ENCODE data around the gene PHLPP1. TPM values are rescaled to one million over a fixed set of nuclear protein-coding genes. Genes with fewer than 3 reads are reported as not detected.
"Not testable (repeated sequence)": the region's sequence is repeated elsewhere in the genome, so short reads cannot be mapped to it uniquely, and the experiment has no call there.

Gene PHLPP1
- polyA plus RNA-seq, 6 donors from 2014 or later = 0.16 to 1.6 (median 0.59) TPM

GRCh38 chr18:62796216-62796621 is 80.9 kb downstream of the PHLPP1 start:
- DNase-seq (no peak), ATAC-seq (ENCODE audit: low read depth in 2 of 2) (no peak)
- H3K27me3 Mint-ChIP-seq = no peaks in the 10 kb centered on the region
- H3K4me1 Mint-ChIP-seq = peaks cover 5 to 32% (median 17%) of the 10 kb centered on the region in 3 donors
- no peaks in the 10 kb centered on the region for H3K9me3 Mint-ChIP-seq
- H3K36me3 Mint-ChIP-seq = no peaks in the 10 kb centered on the region
- H3K4me3 Mint-ChIP-seq = no peak overlapping the region
- H3K27ac Mint-ChIP-seq = peak overlapping the region in 1 of 6 donors; percentile 12

GRCh38 chr18:62797329-62797728 is 82.0 kb downstream of the PHLPP1 start:
- Mint-ChIP-seq H3K27ac (no peak overlapping the region), H3K36me3 (no peaks in the 10 kb centered on the region), H3K4me3 (no peak overlapping the region), H3K27me3 (no peaks in the 10 kb centered on the region), H3K4me1 (peaks cover 5 to 37% (median 22%) of the 10 kb centered on the region in 3 donors), H3K9me3 (no peaks in the 10 kb centered on the region)
- ATAC-seq (ENCODE audit: low read depth in 2 of 2) (peak; percentile 53), DNase-seq (no peak)

- H3K27me3 Mint-ChIP-seq = no peaks in the 10 kb centered on the region
- no peak overlapping the region for H3K27ac Mint-ChIP-seq
- H3K9me3 Mint-ChIP-seq = no peaks in the 10 kb centered on the region
- peaks cover 3 to 42% (median 22%) of the 10 kb centered on the region in 3 donors for H3K4me1 Mint-ChIP-seq
- H3K36me3 Mint-ChIP-seq = no peaks in the 10 kb centered on the region
- H3K4me3 Mint-ChIP-seq = no peak overlapping the region
- DNase-seq = no peak
- no peak for ATAC-seq (ENCODE audit: low read depth in 2 of 2)
Observed at GRCh38 chr18:62799977-62800376, 84.6 kb downstream of the PHLPP1 start.

GRCh38 chr18:62802523-62802922 is 87.2 kb downstream of the PHLPP1 start:
- Mint-ChIP-seq H3K4me1 (peaks cover 0 to 36% (median 18%) of the 10 kb centered on the region in 3 donors), H3K27ac (peak overlapping the region in 1 of 6 donors; percentile 41), H3K4me3 (no peak overlapping the region), H3K27me3 (no peaks in the 10 kb centered on the region), H3K36me3 (no peaks in the 10 kb centered on the region), H3K9me3 (no peaks in the 10 kb centered on the region)
- ATAC-seq (ENCODE audit: low read depth in 2 of 2) (no peak), DNase-seq (no peak)

GRCh38 chr18:62807396-62807795 is 92.1 kb downstream of the PHLPP1 start:
- no peak overlapping the region for H3K27ac Mint-ChIP-seq
- ATAC-seq (ENCODE audit: low read depth in 2 of 2) (no peak), DNase-seq (no peak)
- H3K9me3 Mint-ChIP-seq = no peaks in the 10 kb centered on the region
- peaks cover 0 to 11% (median 5%) of the 10 kb centered on the region in 3 donors for H3K4me1 Mint-ChIP-seq
- H3K27me3 Mint-ChIP-seq = no peaks in the 10 kb centered on the region
- no peaks in the 10 kb centered on the region for H3K36me3 Mint-ChIP-seq
- H3K4me3 Mint-ChIP-seq = no peak overlapping the region

GRCh38 chr18:62808123-62808522 is 92.8 kb downstream of the PHLPP1 start:
- Mint-ChIP-seq H3K27me3 (no peaks in the 10 kb centered on the region), H3K4me1 (peaks cover under 1 to 14% (median 10%) of the 10 kb centered on the region in 3 donors), H3K36me3 (no peaks in the 10 kb centered on the region), H3K4me3 (no peak overlapping the region), H3K27ac (peak overlapping the region in 1 of 6 donors; percentile 13), H3K9me3 (no peaks in the 10 kb centered on the region)
- no peak for ATAC-seq (ENCODE audit: low read depth in 2 of 2)
- no peak for DNase-seq

GRCh38 chr18:62809445-62809844 is 94.1 kb downstream of the PHLPP1 start:
- H3K27ac Mint-ChIP-seq = peak overlapping the region in 1 of 6 donors; percentile 5
- H3K9me3 Mint-ChIP-seq; H3K36me3 Mint-ChIP-seq; H3K27me3 Mint-ChIP-seq; H3K4me3 Mint-ChIP-seq; ATAC-seq (ENCODE audit: low read depth in 2 of 2); DNase-seq: not testable (repeated sequence)
- peaks cover 4 to 25% (median 14%) of the 10 kb centered on the region in 3 donors for H3K4me1 Mint-ChIP-seq

GRCh38 chr18:62809900-62810299 is 94.6 kb downstream of the PHLPP1 start:
- no peaks in the 10 kb centered on the region for H3K9me3 Mint-ChIP-seq
- no peaks in the 10 kb centered on the region for H3K27me3 Mint-ChIP-seq
- H3K4me1 Mint-ChIP-seq = peaks cover 6 to 30% (median 14%) of the 10 kb centered on the region in 3 donors
- H3K27ac Mint-ChIP-seq = peak overlapping the region in 1 of 6 donors; percentile 5
- no peaks in the 10 kb centered on the region for H3K36me3 Mint-ChIP-seq
- DNase-seq (no peak), ATAC-seq (ENCODE audit: low read depth in 2 of 2) (no peak)
- no peak overlapping the region for H3K4me3 Mint-ChIP-seq

GRCh38 chr18:62810682-62811081 is 95.3 kb downstream of the PHLPP1 start:
- Mint-ChIP-seq H3K9me3 (no peaks in the 10 kb centered on the region), H3K4me3 (no peak overlapping the region), H3K27ac (peak overlapping the region in 1 of 6 donors; percentile 5), H3K27me3 (no peaks in the 10 kb centered on the region), H3K36me3 (no peaks in the 10 kb centered on the region), H3K4me1 (peaks cover 11 to 30% (median 14%) of the 10 kb centered on the region in 3 donors)
- no peak for ATAC-seq (ENCODE audit: low read depth in 2 of 2)
- DNase-seq = no peak

GRCh38 chr18:62811674-62812073 is 96.3 kb downstream of the PHLPP1 start:
- Mint-ChIP-seq H3K4me1 (peaks cover 11 to 30% (median 14%) of the 10 kb centered on the region in 3 donors), H3K4me3 (no peak overlapping the region), H3K36me3 (no peaks in the 10 kb centered on the region), H3K9me3 (no peaks in the 10 kb centered on the region), H3K27ac (no peak overlapping the region), H3K27me3 (no peaks in the 10 kb centered on the region)
- no peak for ATAC-seq (ENCODE audit: low read depth in 2 of 2)
- no peak for DNase-seq

GRCh38 chr18:62812242-62812641 is 96.9 kb downstream of the PHLPP1 start:
- H3K27me3 Mint-ChIP-seq = no peaks in the 10 kb centered on the region
- H3K4me3 Mint-ChIP-seq = no peak overlapping the region
- ATAC-seq (ENCODE audit: low read depth in 2 of 2) (no peak), DNase-seq (no peak)
- H3K4me1 Mint-ChIP-seq = peaks cover 11 to 30% (median 14%) of the 10 kb centered on the region in 3 donors
- no peaks in the 10 kb centered on the region for H3K9me3 Mint-ChIP-seq
- peak overlapping the region in 1 of 6 donors; percentile 71 for H3K27ac Mint-ChIP-seq
- H3K36me3 Mint-ChIP-seq = no peaks in the 10 kb centered on the region

GRCh38 chr18:62812876-62813275 is 97.5 kb downstream of the PHLPP1 start:
- no peak for DNase-seq
- no peaks in the 10 kb centered on the region for H3K27me3 Mint-ChIP-seq
- no peak for ATAC-seq (ENCODE audit: low read depth in 2 of 2)
- no peaks in the 10 kb centered on the region for H3K9me3 Mint-ChIP-seq
- peaks cover 11 to 28% (median 12%) of the 10 kb centered on the region in 3 donors for H3K4me1 Mint-ChIP-seq
- H3K27ac Mint-ChIP-seq = no peak overlapping the region
- no peaks in the 10 kb centered on the region for H3K36me3 Mint-ChIP-seq
- no peak overlapping the region for H3K4me3 Mint-ChIP-seq

GRCh38 chr18:62814132-62814759 is 98.9 kb downstream of the PHLPP1 start:
- no peaks in the 10 kb centered on the region for H3K27me3 Mint-ChIP-seq

GRCh38 chr18:62825382-62825781 is 110.0 kb downstream of the PHLPP1 start:
- no peak for ATAC-seq (ENCODE audit: low read depth in 2 of 2)
- H3K27ac Mint-ChIP-seq = no peak overlapping the region
- no peaks in the 10 kb centered on the region for H3K27me3 Mint-ChIP-seq

More at GRCh38 chr18:62814132-62814759, 98.9 kb downstream of the PHLPP1 start:
- DNase-seq (no peak), ATAC-seq (ENCODE audit: low read depth in 2 of 2) (no peak)
- Mint-ChIP-seq H3K9me3 (no peaks in the 10 kb centered on the region), H3K27ac (peak overlapping the region in 4 of 6 donors; percentile 48 to 81 (median 65)), H3K36me3 (peaks cover 0 to 6% of the 10 kb centered on the region in 2 donors), H3K4me1 (peaks cover 11 to 23% (median 12%) of the 10 kb centered on the region in 3 donors), H3K4me3 (no peak overlapping the region)

More at GRCh38 chr18:62825382-62825781, 110.0 kb downstream of the PHLPP1 start:
- no peak overlapping the region for H3K4me3 Mint-ChIP-seq
- H3K9me3 Mint-ChIP-seq = no peaks in the 10 kb centered on the region
- peaks cover 8 to 23% (median 10%) of the 10 kb centered on the region in 3 donors for H3K4me1 Mint-ChIP-seq
- DNase-seq = no peak
- no peaks in the 10 kb centered on the region for H3K36me3 Mint-ChIP-seq

Data from naive B cell (primary cell).